Keratinocyte (primary cell): Measurements from ENCODE around the gene SMCO1.
"Not testable (repeated sequence)": the region's sequence is repeated elsewhere in the genome, so short reads cannot be mapped to it uniquely, and the experiment has no call there.

ENCODE experiments used
- CTCF ChIP-seq, 3 experiments: IDR thresholded peaks in 1 of 3; conservative IDR thresholded peaks in 1 of 3; optimal IDR thresholded peaks in 1 of 3; 2 replicates in 2 of 3; 3 replicates in 1 of 3; pipeline versions ENCODE3 to v1.5.1; 2011; ENCODE audit warnings: low read length in 3 of 3, mild to moderate bottlenecking in 3 of 3, moderate library complexity in 2 of 3, control low read depth in 1 of 3, inconsistent platforms in 1 of 3; ENCODE audit not compliant: insufficient read depth in 2 of 3; ENCODE audit errors: extremely low read depth in 1 of 3
- EZH2 ChIP-seq: IDR thresholded peaks from one replicate; pipeline ENCODE4 v1.6.1; 2012; ENCODE audit warnings: inconsistent platforms, mild to moderate bottlenecking, low read length, moderate library complexity

DNA sequence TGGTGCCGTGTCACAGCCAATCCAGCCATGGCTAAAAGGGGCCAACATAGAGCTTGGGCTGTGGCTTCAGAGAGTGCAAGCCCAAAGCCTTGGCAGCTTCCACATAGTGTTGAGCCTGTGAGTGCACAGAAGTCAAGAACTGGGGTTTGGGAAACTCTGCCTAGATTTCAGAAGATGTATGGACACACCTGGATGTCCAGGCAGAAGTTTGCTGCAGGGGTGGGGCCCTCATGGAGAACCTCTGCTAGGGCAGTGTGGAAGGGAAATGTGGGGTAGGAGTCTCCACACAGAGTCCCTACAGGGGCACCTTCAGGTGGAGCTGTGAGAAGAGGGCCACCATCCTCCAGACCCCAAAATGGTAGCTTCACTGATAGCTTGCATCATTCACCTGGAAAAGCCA, 34.2 kb upstream of the SMCO1 start:
- not testable (repeated sequence) for TF ChIP-seq CTCF (optimal IDR thresholded peaks at IDR 0.05 in 1 of 3, IDR thresholded peaks at IDR 0.05 in 1 of 3, conservative IDR thresholded peaks at IDR 0.05 in 1 of 3; ENCODE audit: extremely low read depth in 1 of 3, insufficient read depth in 2 of 3, low read length in 3 of 3); EZH2
